ENCODE data around the gene SPP1. TPM values are rescaled to one million over a fixed set of nuclear protein-coding genes. Genes with fewer than 3 reads are reported as not detected.
"Not testable (repeated sequence)": the region's sequence is repeated elsewhere in the genome, so short reads cannot be mapped to it uniquely, and the experiment has no call there.

SPP1 gene
- total RNA-seq, 2 experiments from 2014 or later, result 0.45 TPM; not detected in 1

DNA sequence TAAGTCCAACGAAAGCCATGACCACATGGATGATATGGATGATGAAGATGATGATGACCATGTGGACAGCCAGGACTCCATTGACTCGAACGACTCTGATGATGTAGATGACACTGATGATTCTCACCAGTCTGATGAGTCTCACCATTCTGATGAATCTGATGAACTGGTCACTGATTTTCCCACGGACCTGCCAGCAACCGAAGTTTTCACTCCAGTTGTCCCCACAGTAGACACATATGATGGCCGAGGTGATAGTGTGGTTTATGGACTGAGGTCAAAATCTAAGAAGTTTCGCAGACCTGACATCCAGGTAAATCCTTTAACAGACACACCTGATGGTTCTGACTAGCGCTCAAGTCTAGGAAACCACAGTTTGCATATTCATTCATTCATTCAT, 6.0 kb downstream of the SPP1 start:
- H3K4me1 Mint-ChIP-seq (ENCODE audit: low read depth), result no peaks in the 10 kb centered on the region
- no peaks in the 10 kb centered on the region for H3K9me3 Mint-ChIP-seq

DNA sequence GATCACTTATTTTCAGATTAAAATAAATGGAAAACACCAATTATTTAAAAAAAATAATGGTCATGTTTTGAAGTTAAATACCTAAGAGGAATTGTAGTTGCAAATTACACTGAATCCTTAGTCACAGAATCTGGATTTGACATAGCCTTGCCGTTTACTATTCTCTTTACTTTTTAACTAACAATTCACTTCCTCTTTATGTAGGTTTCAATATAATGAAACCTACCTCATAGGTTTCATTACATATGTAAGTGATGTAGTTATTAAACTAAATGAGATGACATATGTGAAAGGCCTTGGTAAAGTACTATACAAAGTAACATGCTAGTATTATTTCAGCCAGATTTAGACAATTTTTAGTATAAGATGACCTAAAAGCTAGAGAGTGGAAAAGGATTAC, 6.5 kb downstream of the SPP1 start:
- H3K4me3 Mint-ChIP-seq, result no peak overlapping the region
- peaks cover 37% of the 10 kb centered on the region for H3K27me3 Mint-ChIP-seq
- intact Hi-C loops (cut with micrococcal nuclease), result no loop called here
- CTCF ChIA-PET, result no interaction called here
- no peaks in the 10 kb centered on the region for H3K36me3 Mint-ChIP-seq
- POLR2A ChIA-PET, result no interaction called here
- no peak for DNase-seq
- H3K27ac Mint-ChIP-seq, result no peak overlapping the region
- H3K9me3 Mint-ChIP-seq, result no peaks in the 10 kb centered on the region
- H3K4me1 Mint-ChIP-seq (ENCODE audit: low read depth), result no peaks in the 10 kb centered on the region

More for the DNA sequence above, 6.0 kb downstream of the SPP1 start:
- Mint-ChIP-seq H3K36me3 (no peaks in the 10 kb centered on the region), H3K27me3 (peaks cover 34% of the 10 kb centered on the region), H3K27ac (no peak overlapping the region), H3K4me3 (no peak overlapping the region)
- no peak for DNase-seq
- ChIA-PET POLR2A (no interaction called here), CTCF (no interaction called here)
- intact Hi-C loops (cut with micrococcal nuclease), result no loop called here

GRCh38 chr4:87982446-87983010, 7.0 kb downstream of the SPP1 start:
- H3K27ac Mint-ChIP-seq, result no peak overlapping the region
- no peak for DNase-seq
- H3K27me3 Mint-ChIP-seq, result peaks cover 38% of the 10 kb centered on the region
- H3K9me3 Mint-ChIP-seq, result no peaks in the 10 kb centered on the region
- no peaks in the 10 kb centered on the region for H3K36me3 Mint-ChIP-seq
- intact Hi-C loops (cut with micrococcal nuclease), result no loop called here
- no peaks in the 10 kb centered on the region for H3K4me1 Mint-ChIP-seq (ENCODE audit: low read depth)
- POLR2A ChIA-PET, result no interaction called here
- CTCF ChIA-PET, result interaction anchor here (1.5 to 1.7 kb wide), 2 partner anchors 9 to 17 kb away, joined by 3 to 4 read pairs; no protein-coding TSS in a partner anchor
- H3K4me3 Mint-ChIP-seq, result no peak overlapping the region

DNA sequence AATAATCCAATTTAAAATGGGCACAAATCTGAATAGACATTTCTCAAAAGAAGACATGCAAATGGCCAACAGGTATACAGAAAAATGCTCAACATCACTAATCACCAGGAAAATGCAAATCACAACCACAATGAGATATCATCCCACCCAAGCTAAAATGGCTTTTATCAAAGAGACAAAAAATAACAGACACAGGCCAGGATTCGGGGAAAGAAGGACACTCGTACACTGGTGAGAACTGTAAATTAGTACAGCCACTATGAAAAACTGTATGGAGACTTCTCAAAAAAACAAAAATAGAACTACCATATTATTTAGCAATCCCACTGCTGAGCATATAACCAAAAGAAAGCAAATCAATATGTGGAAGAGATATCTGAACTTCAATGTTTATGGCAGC, 8.5 kb downstream of the SPP1 start:
- H3K4me1 Mint-ChIP-seq (ENCODE audit: low read depth), result no peaks in the 10 kb centered on the region
- CTCF ChIA-PET, result interaction anchor here (0.7 to 1.7 kb wide), 3 partner anchors 10 to 23 kb away, joined by 3 to 4 read pairs (median 3); no protein-coding TSS in a partner anchor
- POLR2A ChIA-PET, result no interaction called here
- H3K36me3 Mint-ChIP-seq, result no peaks in the 10 kb centered on the region
- no peak overlapping the region for H3K27ac Mint-ChIP-seq
- H3K9me3 Mint-ChIP-seq, result no peaks in the 10 kb centered on the region
- DNase-seq, result no peak
- peaks cover 31% of the 10 kb centered on the region for H3K27me3 Mint-ChIP-seq
- intact Hi-C loops (cut with micrococcal nuclease), result no loop called here
- H3K4me3 Mint-ChIP-seq, result no peak overlapping the region

DNA sequence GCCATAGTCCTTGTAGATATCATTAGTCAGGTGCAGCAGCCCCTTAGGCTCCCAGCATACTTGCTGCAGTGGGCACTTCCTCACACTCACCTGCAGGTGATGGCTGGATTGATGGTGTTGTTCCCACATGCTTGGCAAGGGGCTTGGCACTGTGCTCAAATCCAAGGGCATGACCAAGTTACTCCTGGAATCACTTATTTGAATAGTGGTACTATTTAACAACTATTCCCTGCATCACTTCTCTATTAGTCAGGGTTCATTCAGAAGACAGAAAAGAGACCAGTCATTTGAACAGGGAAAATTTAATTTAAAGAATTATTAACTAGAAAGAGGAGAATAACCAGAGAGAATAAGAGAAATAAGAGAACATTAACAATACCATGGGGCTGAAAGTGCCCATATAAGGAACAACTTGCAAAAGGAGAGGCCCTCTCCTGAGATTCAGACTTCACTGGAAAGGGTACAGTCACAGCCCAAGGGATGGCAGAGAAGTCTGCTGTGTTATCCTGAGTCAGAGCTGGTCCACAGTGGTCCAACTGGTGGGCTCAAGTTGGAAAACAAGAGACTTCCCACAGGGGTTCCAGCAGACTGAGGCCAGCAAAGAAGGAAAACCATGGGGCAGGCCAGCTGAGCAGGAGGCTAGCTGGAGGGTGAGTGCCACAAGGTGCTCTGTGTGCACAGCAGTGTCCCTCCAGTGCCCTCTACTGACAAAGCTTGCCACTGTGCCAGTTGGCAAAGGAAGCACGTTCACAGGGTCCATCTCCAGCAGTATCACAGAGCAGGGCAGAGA, 9.8 kb downstream of the SPP1 start:
- Mint-ChIP-seq H3K27ac (no peak overlapping the region), H3K4me1 (ENCODE audit: low read depth) (no peaks in the 10 kb centered on the region), H3K9me3 (no peaks in the 10 kb centered on the region), H3K36me3 (no peaks in the 10 kb centered on the region), H3K4me3 (no peak overlapping the region), H3K27me3 (peaks cover 27% of the 10 kb centered on the region)
- peak; percentile 58 for DNase-seq
- ChIA-PET CTCF (interaction anchor here (0.6 to 1.8 kb wide), 10 partner anchors 11 to 306 kb away, joined by 3 to 30 read pairs (median 4); partner anchors contain the start of gene SPP1), POLR2A (no interaction called here)
- intact Hi-C loops (cut with micrococcal nuclease), result no loop called here

DNA sequence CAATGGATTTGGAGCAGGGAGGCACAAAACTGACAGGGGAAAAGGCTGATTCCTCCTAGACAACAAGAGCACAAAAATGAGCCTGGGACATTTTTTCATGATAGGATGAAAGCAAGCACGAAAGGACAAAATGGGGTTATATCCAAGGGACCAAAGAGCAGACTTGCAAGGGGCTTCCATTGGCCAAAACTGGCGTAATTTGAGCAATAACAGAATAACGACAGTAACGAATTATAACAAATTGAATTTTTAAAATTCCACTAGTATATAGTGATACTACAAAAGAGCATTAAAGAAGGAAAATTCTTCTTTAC, 10.3 kb downstream of the SPP1 start:
- Mint-ChIP-seq H3K9me3 (no peaks in the 10 kb centered on the region), H3K4me3 (no peak overlapping the region), H3K36me3 (no peaks in the 10 kb centered on the region), H3K4me1 (ENCODE audit: low read depth) (no peaks in the 10 kb centered on the region), H3K27ac (no peak overlapping the region), H3K27me3 (peaks cover 27% of the 10 kb centered on the region)
- intact Hi-C loops (cut with micrococcal nuclease), result no loop called here
- ChIA-PET CTCF (interaction anchor here (0.8 to 1.8 kb wide), 9 partner anchors 11 to 306 kb away, joined by 3 to 30 read pairs (median 5); partner anchors contain the start of gene SPP1), POLR2A (no interaction called here)
- no peak for DNase-seq

DNA sequence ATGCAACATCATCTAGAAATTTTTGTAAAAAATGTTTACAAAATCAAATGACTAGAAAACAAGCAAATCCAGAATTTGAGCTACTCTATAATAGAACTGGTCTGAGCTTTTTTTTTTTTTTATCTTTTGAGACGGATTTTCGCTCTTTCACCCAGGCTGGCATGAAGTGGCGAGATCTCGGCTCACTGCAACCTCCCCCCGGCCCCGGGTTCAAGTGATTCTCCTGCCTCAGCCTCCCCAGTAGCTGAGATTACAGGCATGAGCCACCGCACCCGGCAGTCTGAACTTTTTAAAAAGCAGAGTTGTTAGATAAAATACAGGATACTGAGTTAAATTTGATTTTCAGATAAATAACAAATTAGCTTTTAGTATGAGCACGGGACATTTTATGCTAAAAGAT, 11.0 kb downstream of the SPP1 start:
- Mint-ChIP-seq H3K27ac (no peak overlapping the region), H3K36me3 (no peaks in the 10 kb centered on the region), H3K9me3 (no peaks in the 10 kb centered on the region), H3K4me3 (no peak overlapping the region), H3K4me1 (ENCODE audit: low read depth) (no peaks in the 10 kb centered on the region), H3K27me3 (peaks cover 25% of the 10 kb centered on the region)
- intact Hi-C loops (cut with micrococcal nuclease), result no loop called here
- DNase-seq, result no peak
- ChIA-PET CTCF (interaction anchor here (1.1 to 1.8 kb wide), 4 partner anchors 12 to 225 kb away, joined by 3 to 30 read pairs (median 6); partner anchors contain the start of gene SPP1), POLR2A (no interaction called here)

DNA sequence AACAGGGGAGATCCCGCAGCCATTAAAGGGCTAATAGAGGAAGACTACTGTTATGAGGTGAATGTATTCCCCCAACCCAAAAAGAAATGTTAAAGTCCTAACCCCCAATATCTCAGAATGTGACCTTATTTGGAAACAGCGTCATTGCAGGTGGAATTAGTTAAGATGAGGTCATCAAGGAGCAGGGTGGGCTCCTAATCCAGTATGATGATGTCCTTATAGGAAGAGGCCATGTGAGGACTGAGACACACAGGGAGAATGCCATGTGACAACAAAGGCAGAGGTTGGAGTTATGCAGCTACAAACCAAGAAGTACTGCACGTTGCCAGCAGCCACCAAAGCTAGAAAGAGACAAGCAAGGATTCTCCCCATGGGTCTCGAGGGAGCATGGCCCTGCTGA, 14.3 kb downstream of the SPP1 start:
- DNase-seq, result no peak
- Mint-ChIP-seq H3K4me3 (no peak overlapping the region), H3K36me3 (no peaks in the 10 kb centered on the region), H3K27me3 (peaks cover 16% of the 10 kb centered on the region), H3K4me1 (ENCODE audit: low read depth) (peaks cover 2% of the 10 kb centered on the region), H3K9me3 (no peaks in the 10 kb centered on the region), H3K27ac (no peak overlapping the region)
- intact Hi-C loops (cut with micrococcal nuclease), result no loop called here
- POLR2A ChIA-PET, result no interaction called here
- CTCF ChIA-PET, result interaction anchor here (0.9 to 1.0 kb wide), 3 partner anchors 11 to 137 kb away, joined by 3 to 5 read pairs (median 3); no protein-coding TSS in a partner anchor

DNA sequence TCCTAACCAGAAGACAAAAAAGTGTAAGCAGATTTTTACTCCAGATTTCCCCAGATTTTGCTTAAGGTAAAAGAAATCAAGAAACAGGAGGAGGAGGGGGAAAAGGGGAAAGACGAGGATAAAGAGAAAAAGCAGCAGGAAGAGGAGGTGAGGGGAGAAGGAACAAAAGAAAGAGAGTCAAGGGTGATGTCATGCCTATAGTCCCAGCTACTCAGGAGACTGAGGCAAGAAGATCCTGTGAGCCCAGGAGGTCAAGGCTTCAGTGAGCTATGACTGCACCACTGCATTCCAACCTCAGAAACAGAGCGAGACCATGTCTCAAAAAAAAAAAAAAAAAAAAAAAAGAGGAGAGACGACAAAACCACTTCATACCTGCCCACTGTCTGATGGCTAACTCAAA, 19.9 kb downstream of the SPP1 start:
- CTCF ChIA-PET, result no interaction called here

GRCh38 chr4:87999191-87999691, 23.7 kb downstream of the SPP1 start:
- H3K9me3 Mint-ChIP-seq; H3K4me1 Mint-ChIP-seq (ENCODE audit: low read depth); CTCF ChIA-PET; H3K27ac Mint-ChIP-seq; H3K4me3 Mint-ChIP-seq; H3K27me3 Mint-ChIP-seq; DNase-seq; intact Hi-C loops (cut with micrococcal nuclease); H3K36me3 Mint-ChIP-seq; POLR2A ChIA-PET: not testable (repeated sequence)

More for the DNA sequence above, 19.9 kb downstream of the SPP1 start:
- Mint-ChIP-seq H3K9me3 (no peaks in the 10 kb centered on the region), H3K4me1 (ENCODE audit: low read depth) (peaks cover 2% of the 10 kb centered on the region), H3K27ac (no peak overlapping the region), H3K27me3 (peaks cover 8% of the 10 kb centered on the region), H3K36me3 (no peaks in the 10 kb centered on the region), H3K4me3 (no peak overlapping the region)
- POLR2A ChIA-PET, result no interaction called here
- DNase-seq, result no peak
- intact Hi-C loops (cut with micrococcal nuclease), result no loop called here

- ChIA-PET CTCF (interaction anchor here (0.9 to 1.2 kb wide), 2 partner anchors 16 to 35 kb away, joined by 3 to 5 read pairs; no protein-coding TSS in a partner anchor), POLR2A (no interaction called here)
- H3K4me1 Mint-ChIP-seq (ENCODE audit: low read depth), result no peaks in the 10 kb centered on the region
- intact Hi-C loops (cut with micrococcal nuclease), result loop anchor here (10.0 kb wide), 1 partner anchor 787 kb away; no protein-coding TSS in a partner anchor
- H3K4me3 Mint-ChIP-seq, result no peak overlapping the region
- H3K27me3 Mint-ChIP-seq, result peaks cover 12% of the 10 kb centered on the region
- H3K27ac Mint-ChIP-seq, result no peak overlapping the region
- H3K9me3 Mint-ChIP-seq, result no peaks in the 10 kb centered on the region
- DNase-seq, result no peak
- H3K36me3 Mint-ChIP-seq, result no peaks in the 10 kb centered on the region
Observed at GRCh38 chr4:88001871-88002270, 26.4 kb downstream of the SPP1 start.

GRCh38 chr4:88002786-88003185, 27.3 kb downstream of the SPP1 start:
- peaks cover 11% of the 10 kb centered on the region for H3K27me3 Mint-ChIP-seq
- no peak for DNase-seq
- H3K36me3 Mint-ChIP-seq, result no peaks in the 10 kb centered on the region
- no peak overlapping the region for H3K27ac Mint-ChIP-seq
- POLR2A ChIA-PET, result no interaction called here
- no peaks in the 10 kb centered on the region for H3K4me1 Mint-ChIP-seq (ENCODE audit: low read depth)
- intact Hi-C loops (cut with micrococcal nuclease), result loop anchor here (10.0 kb wide), 1 partner anchor 788 kb away; no protein-coding TSS in a partner anchor
- H3K4me3 Mint-ChIP-seq, result no peak overlapping the region
- CTCF ChIA-PET, result no interaction called here
- H3K9me3 Mint-ChIP-seq, result no peaks in the 10 kb centered on the region
